ENCODE data around the gene FBP2. TPM values are rescaled to one million over a fixed set of nuclear protein-coding genes. Genes with fewer than 3 reads are reported as not detected.

The FBP2 gene
- total and polyA plus RNA-seq, 2 experiments from 2014 or later: not detected

GRCh38 chr9:94586814-94587213 lies 6.8 kb downstream of the FBP2 start:
- Mint-ChIP-seq H3K27ac (no peak overlapping the region), H3K4me1 (peaks cover 4% of the 10 kb centered on the region; the same call in 2 of the 3 replicates), H3K4me3 (no peak overlapping the region), H3K27me3 (ENCODE audit: insufficient read depth, low read depth, poor library complexity) (peaks cover 9% of the 10 kb centered on the region), H3K36me3 (ENCODE audit: low read depth) (no peaks in the 10 kb centered on the region), H3K9me3 (no peaks in the 10 kb centered on the region)
- no peak overlapping the region for H3K4me3 ChIP-seq
- H3K27me3 ChIP-seq (ENCODE audit: insufficient read depth): no peaks in the 10 kb centered on the region
- TF ChIP-seq EZH2 (IDR thresholded peaks at IDR 0.05; ENCODE audit: low read depth, unreplicated experiment) (no peak), ZNF462 (CRISPR knock-in tag; IDR thresholded peaks at IDR 0.05) (no peak), POLR2AphosphoS5 (IDR thresholded peaks at IDR 0.05; ENCODE audit: low read depth) (no peak), JUNB (IDR thresholded peaks at IDR 0.05; ENCODE audit: unreplicated experiment) (no peak), EZH2phosphoT487 (IDR thresholded peaks at IDR 0.05; ENCODE audit: unreplicated experiment) (no peak), CREB1 (CRISPR knock-in tag; IDR thresholded peaks at IDR 0.05; ENCODE audit: low read depth) (no peak)
- TF ChIP-seq, protein P1, sequence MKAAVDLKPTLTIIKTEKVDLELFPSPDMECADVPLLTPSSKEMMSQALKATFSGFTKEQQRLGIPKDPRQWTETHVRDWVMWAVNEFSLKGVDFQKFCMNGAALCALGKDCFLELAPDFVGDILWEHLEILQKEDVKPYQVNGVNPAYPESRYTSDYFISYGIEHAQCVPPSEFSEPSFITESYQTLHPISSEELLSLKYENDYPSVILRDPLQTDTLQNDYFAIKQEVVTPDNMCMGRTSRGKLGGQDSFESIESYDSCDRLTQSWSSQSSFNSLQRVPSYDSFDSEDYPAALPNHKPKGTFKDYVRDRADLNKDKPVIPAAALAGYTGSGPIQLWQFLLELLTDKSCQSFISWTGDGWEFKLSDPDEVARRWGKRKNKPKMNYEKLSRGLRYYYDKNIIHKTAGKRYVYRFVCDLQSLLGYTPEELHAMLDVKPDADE (IDR thresholded peaks at IDR 0.05): no peak
- TF ChIP-seq, protein P2, sequence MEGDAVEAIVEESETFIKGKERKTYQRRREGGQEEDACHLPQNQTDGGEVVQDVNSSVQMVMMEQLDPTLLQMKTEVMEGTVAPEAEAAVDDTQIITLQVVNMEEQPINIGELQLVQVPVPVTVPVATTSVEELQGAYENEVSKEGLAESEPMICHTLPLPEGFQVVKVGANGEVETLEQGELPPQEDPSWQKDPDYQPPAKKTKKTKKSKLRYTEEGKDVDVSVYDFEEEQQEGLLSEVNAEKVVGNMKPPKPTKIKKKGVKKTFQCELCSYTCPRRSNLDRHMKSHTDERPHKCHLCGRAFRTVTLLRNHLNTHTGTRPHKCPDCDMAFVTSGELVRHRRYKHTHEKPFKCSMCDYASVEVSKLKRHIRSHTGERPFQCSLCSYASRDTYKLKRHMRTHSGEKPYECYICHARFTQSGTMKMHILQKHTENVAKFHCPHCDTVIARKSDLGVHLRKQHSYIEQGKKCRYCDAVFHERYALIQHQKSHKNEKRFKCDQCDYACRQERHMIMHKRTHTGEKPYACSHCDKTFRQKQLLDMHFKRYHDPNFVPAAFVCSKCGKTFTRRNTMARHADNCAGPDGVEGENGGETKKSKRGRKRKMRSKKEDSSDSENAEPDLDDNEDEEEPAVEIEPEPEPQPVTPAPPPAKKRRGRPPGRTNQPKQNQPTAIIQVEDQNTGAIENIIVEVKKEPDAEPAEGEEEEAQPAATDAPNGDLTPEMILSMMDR (conservative IDR thresholded peaks at IDR 0.05; ENCODE audit: low read depth in 2 of 2): no peak
- no peaks in the 10 kb centered on the region for H3K4me1 ChIP-seq (ENCODE audit: insufficient read depth)
- H3F3A ChIP-seq (replicated peaks; ENCODE audit: low read depth): no peaks in the 10 kb centered on the region
- H3K9me2 ChIP-seq (ENCODE audit: insufficient read depth): no peaks in the 10 kb centered on the region
- H4K20me1 ChIP-seq (replicated peaks; ENCODE audit: insufficient read depth): no peaks in the 10 kb centered on the region
- H3K36me3 ChIP-seq (ENCODE audit: insufficient read depth): no peaks in the 10 kb centered on the region
- ATAC-seq: no peak
- H3K79me2 ChIP-seq (replicated peaks; ENCODE audit: insufficient read depth): no peaks in the 10 kb centered on the region
- H3K27ac ChIP-seq (ENCODE audit: low read depth): no peak overlapping the region
- no peak overlapping the region for H2AFZ ChIP-seq
- DNase-seq (ENCODE audit: low spot score): no peak
- H3K4me2 ChIP-seq: no peak overlapping the region
